Lower lobe of right lung (tissue), 2 donors: ENCODE data around the gene DOCK3. TPM values are rescaled to one million over a fixed set of nuclear protein-coding genes. Genes with fewer than 3 reads are reported as not detected.

ENCODE experiments used
- ATAC-seq, 2 donors: fragments of 200-7000 bp; cut with Tn5 transposase; one replicate each; pipeline ENCODE4 v1.9.1; 2020 to 2022; ENCODE audit warnings: mild to moderate bottlenecking in 2 of 2, moderate library complexity in 2 of 2
- DNase-seq: peaks from one replicate; pipeline ENCODE4 v3.0.0-alpha.2; 2020
- H3K27ac ChIP-seq: fragments of 200-600 bp; one replicate; pipeline ENCODE4 v1.8.0; 2022
- H3K27me3 ChIP-seq: fragments of 200-600 bp; one replicate; pipeline ENCODE4 v1.8.0; 2022; ENCODE audit warnings: low read depth
- H3K36me3 ChIP-seq: fragments of 200-600 bp; one replicate; pipeline ENCODE4 v1.8.0; 2022; ENCODE audit warnings: mild to moderate bottlenecking
- H3K4me1 ChIP-seq: fragments of 200-600 bp; one replicate; pipeline ENCODE4 v1.8.0; 2022
- H3K4me3 ChIP-seq: fragments of 200-600 bp; one replicate; pipeline ENCODE4 v1.8.0; 2022; ENCODE audit warnings: mild to moderate bottlenecking
- H3K9me3 ChIP-seq: fragments of 200-600 bp; one replicate; pipeline ENCODE4 v1.8.0; 2022
- intact Hi-C: fragments of 100-400 bp; cut with DNase I; formaldehyde crosslinking; loops from one replicate; pipeline ENCODE4 v1.11.0; 2022
- total RNA-seq: library from RNA; stranded (reverse); fragmentation: NEBNext Ultra II Directional; extraction: Animal tissue kit (Norgen Biotek cat#: 25700); gene quantifications from one replicate; pipeline ENCODE4 v1.2.1, GENCODE V29; 2021
- TF ChIP-seq, protein P1 (sequence below): fragments of 200-600 bp; IDR thresholded peaks from one replicate; pipeline ENCODE4 v1.8.0; 2022; ENCODE audit warnings: antibody characterized with exemption, mild to moderate bottlenecking
- donor health status: DM: no; HTN: yes; CAD: no; lungs with severe emphysema.

The DOCK3 gene
- total RNA-seq, 1 donor from 2014 or later: 1.5 TPM

DNA sequence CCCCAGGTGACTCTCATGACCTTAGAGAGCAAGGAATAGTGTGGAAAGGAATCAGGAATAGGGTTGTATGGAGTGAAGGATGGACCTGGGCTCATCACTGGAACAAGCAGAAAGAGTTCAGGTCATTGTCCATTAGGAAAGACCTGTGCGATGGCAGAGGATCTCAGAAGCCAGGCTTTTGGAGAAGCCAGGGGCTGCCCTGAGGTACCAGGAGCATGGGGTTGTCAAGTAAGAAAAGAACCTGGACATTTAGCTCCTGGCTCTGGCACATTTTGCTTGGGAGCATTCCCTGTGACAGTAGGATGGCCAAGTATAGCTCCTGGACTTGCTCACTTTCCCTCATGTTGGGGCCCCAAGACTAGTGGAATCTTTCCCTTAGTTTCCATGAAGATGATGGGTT lies 657.4 kb downstream of the DOCK3 start:
- H3K4me3 ChIP-seq: no peak overlapping the region
- intact Hi-C loops: no loop called here
- H3K4me1 ChIP-seq: no peaks in the 10 kb centered on the region
- H3K27ac ChIP-seq: no peak overlapping the region
- H3K27me3 ChIP-seq: no peaks in the 10 kb centered on the region
- no peaks in the 10 kb centered on the region for H3K36me3 ChIP-seq
- DNase-seq: no peak
- TF ChIP-seq, protein P1, sequence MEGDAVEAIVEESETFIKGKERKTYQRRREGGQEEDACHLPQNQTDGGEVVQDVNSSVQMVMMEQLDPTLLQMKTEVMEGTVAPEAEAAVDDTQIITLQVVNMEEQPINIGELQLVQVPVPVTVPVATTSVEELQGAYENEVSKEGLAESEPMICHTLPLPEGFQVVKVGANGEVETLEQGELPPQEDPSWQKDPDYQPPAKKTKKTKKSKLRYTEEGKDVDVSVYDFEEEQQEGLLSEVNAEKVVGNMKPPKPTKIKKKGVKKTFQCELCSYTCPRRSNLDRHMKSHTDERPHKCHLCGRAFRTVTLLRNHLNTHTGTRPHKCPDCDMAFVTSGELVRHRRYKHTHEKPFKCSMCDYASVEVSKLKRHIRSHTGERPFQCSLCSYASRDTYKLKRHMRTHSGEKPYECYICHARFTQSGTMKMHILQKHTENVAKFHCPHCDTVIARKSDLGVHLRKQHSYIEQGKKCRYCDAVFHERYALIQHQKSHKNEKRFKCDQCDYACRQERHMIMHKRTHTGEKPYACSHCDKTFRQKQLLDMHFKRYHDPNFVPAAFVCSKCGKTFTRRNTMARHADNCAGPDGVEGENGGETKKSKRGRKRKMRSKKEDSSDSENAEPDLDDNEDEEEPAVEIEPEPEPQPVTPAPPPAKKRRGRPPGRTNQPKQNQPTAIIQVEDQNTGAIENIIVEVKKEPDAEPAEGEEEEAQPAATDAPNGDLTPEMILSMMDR: no peak
- no peak for ATAC-seq
- no peaks in the 10 kb centered on the region for H3K9me3 ChIP-seq

DNA sequence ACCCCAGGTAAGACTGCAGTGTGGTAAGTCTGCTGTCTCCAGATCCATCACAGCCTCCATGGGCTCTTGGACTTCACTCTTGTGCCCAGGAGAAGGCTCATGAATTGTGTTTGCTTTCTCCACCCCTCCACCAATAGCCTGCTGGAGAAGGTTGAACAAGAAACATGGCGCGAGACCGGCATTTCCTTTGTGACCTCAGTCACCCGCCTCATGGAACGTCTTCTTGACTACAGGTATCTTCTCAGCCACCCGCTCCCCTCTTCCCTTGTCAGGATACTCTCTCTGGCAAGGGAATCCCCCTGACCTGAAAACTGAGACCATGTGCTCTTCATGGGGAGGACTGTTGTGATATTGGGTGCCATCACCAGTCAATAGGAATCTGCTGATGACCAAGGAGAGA lies 658.3 kb downstream of the DOCK3 start:
- TF ChIP-seq, protein P1: no peak
- Histone ChIP-seq H3K4me1 (no peaks in the 10 kb centered on the region), H3K27me3 (no peaks in the 10 kb centered on the region), H3K4me3 (no peak overlapping the region), H3K9me3 (no peaks in the 10 kb centered on the region), H3K27ac (no peak overlapping the region), H3K36me3 (no peaks in the 10 kb centered on the region)
- no peak for DNase-seq
- ATAC-seq: no peak
- intact Hi-C loops: no loop called here

DNA sequence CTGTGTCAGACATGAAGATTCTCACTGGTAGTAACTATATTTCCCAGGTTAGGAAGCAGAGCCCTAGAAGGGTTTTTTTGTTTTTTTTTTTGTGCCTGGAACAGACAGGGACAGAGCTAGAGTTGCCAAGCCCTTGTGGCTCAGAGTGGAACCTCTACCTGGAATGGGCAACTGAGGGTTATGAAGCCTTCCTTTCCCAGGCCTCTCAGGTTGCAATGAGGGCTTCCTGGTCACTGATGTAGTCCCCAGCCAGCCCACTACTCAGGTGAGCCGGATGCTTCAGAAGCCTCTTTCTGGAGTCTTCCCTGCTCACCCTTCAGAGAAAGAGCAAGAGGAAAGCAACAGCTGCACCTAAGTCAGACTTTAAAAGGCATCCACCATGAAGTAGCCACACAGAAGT lies 661.5 kb downstream of the DOCK3 start:
- Histone ChIP-seq H3K36me3 (no peaks in the 10 kb centered on the region), H3K4me3 (no peak overlapping the region), H3K27me3 (no peaks in the 10 kb centered on the region), H3K9me3 (no peaks in the 10 kb centered on the region), H3K27ac (no peak overlapping the region), H3K4me1 (peaks cover 10% of the 10 kb centered on the region)
- ATAC-seq (no peak), DNase-seq (no peak)
- intact Hi-C loops: no loop called here
- TF ChIP-seq, protein P1: no peak

DNA sequence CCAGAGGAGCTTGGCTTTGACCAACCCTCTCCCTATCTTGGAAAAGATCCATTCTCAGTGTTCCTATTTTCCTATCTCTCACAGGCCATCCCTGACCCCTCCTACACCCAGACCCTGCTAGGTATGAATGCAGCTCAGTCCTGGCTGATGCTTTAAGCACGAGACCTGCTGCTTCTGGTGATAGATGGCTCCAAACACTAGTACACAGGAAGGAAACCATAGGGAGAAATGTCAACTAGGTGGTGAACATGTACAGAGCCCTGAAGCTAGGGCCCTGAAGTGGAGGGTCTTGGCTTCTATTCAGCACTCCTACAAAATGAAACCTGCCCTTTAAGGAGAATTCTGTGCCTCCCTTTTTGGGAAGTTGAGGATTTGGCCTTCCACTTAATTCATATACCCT lies 662.9 kb downstream of the DOCK3 start:
- DNase-seq: no peak
- Histone ChIP-seq H3K27ac (no peak overlapping the region), H3K4me3 (no peak overlapping the region), H3K4me1 (peaks cover 10% of the 10 kb centered on the region), H3K9me3 (no peaks in the 10 kb centered on the region), H3K36me3 (no peaks in the 10 kb centered on the region), H3K27me3 (no peaks in the 10 kb centered on the region)
- ATAC-seq: no peak
- intact Hi-C loops: no loop called here
- TF ChIP-seq, protein P1: no peak

DNA sequence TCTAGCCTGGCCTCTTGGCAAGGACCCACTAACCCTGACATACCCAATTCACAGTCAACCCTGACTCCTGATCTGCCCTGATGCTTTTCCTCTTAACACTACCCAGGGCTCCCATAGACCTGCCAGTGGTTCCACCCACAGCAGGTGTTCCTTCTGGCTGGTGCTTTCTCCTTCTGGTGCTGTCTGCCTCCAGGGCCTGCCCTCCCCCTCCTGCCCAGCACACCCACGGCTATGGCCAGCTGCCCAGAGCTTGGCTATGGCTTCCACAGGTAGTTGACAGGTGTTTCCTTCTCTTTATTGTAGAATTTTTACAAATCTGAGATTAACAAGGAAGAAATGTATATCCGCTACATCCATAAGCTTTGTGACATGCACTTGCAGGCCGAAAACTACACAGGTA lies 663.9 kb downstream of the DOCK3 start:
- TF ChIP-seq, protein P1: no peak
- DNase-seq (no peak), ATAC-seq (no peak)
- intact Hi-C loops: no loop called here
- H3K27ac ChIP-seq: no peak overlapping the region
- no peaks in the 10 kb centered on the region for H3K27me3 ChIP-seq
- H3K4me3 ChIP-seq: no peak overlapping the region
- H3K4me1 ChIP-seq: peaks cover 10% of the 10 kb centered on the region
- no peaks in the 10 kb centered on the region for H3K9me3 ChIP-seq
- no peaks in the 10 kb centered on the region for H3K36me3 ChIP-seq
